Left ventricle myocardium inferior (tissue), 1 donor: ENCODE results near the gene KPTN. TPM values are rescaled to one million over a fixed set of nuclear protein-coding genes. Genes with fewer than 3 reads are reported as not detected.

Experiments used
- DNase-seq: peaks from one replicate; pipeline ENCODE4 v3.0.0-alpha.2; 2020
- H3K27ac ChIP-seq: fragments of 200-600 bp; replicated peaks from 2 replicates; pipeline ENCODE4 v1.8.0; 2021
- H3K27me3 ChIP-seq: fragments of 200-600 bp; 2 replicates; pipeline ENCODE4 v1.8.0; 2021; ENCODE audit warnings: low read depth
- H3K36me3 ChIP-seq: fragments of 200-600 bp; 2 replicates; pipeline ENCODE4 v1.8.0; 2021
- H3K4me1 ChIP-seq: fragments of 200-600 bp; 2 replicates; pipeline ENCODE4 v1.8.0; 2021
- H3K4me3 ChIP-seq: fragments of 200-600 bp; 2 replicates; pipeline ENCODE4 v1.8.0; 2021; ENCODE audit warnings: mild to moderate bottlenecking, moderate library complexity
- H3K9me3 ChIP-seq: fragments of 200-600 bp; replicated peaks from 2 replicates; pipeline ENCODE4 v1.8.0; 2021
- CTCF ChIP-seq: fragments of 200-600 bp; IDR thresholded peaks from 2 replicates; pipeline ENCODE4 v1.8.0; 2021; ENCODE audit warnings: antibody characterized with exemption, mild to moderate bottlenecking, borderline replicate concordance
- intact Hi-C: fragments of 100-400 bp; cut with micrococcal nuclease; formaldehyde crosslinking; loops from one replicate; pipeline ENCODE4 v1.11.0; 2022
- total RNA-seq: library from RNA; stranded (reverse); fragmentation: NEBNext Ultra II Directional; extraction: Animal tissue kit (Norgen Biotek cat#: 25700); gene quantifications from one replicate; pipeline ENCODE4 v1.2.1, GENCODE V29; 2021
- donor health status: DM: no; HTN: yes; CAD: no; lungs with severe emphysema.

The KPTN gene
- total RNA-seq, 1 donor from 2014 or later, result 10.9 TPM

- H3K4me1 ChIP-seq, result peaks cover 34% of the 10 kb centered on the region
- H3K27me3 ChIP-seq, result no peaks in the 10 kb centered on the region
- no peak overlapping the region for H3K4me3 ChIP-seq
- peak; percentile 18 for TF ChIP-seq CTCF
- peak overlapping the region; percentile 80 for H3K27ac ChIP-seq
- intact Hi-C loops, result loop anchor here (10.0 kb wide), 1 partner anchor 73 kb away; no protein-coding TSS in a partner anchor
- H3K9me3 ChIP-seq, result no peaks in the 10 kb centered on the region
- H3K36me3 ChIP-seq, result no peaks in the 10 kb centered on the region
- no peak for DNase-seq
Measured at GRCh38 chr19:47521473-47522180, 37.6 kb upstream of the KPTN start.

- no peaks in the 10 kb centered on the region for H3K9me3 ChIP-seq
- TF ChIP-seq CTCF, result no peak
- peaks cover 38% of the 10 kb centered on the region for H3K4me1 ChIP-seq
- no peak for DNase-seq
- no peak overlapping the region for H3K4me3 ChIP-seq
- H3K27me3 ChIP-seq, result no peaks in the 10 kb centered on the region
- H3K36me3 ChIP-seq, result no peaks in the 10 kb centered on the region
- intact Hi-C loops, result loop anchor here (10.0 kb wide), 1 partner anchor 74 kb away; no protein-coding TSS in a partner anchor
- peak overlapping the region; percentile 80 for H3K27ac ChIP-seq
Measured at GRCh38 chr19:47520839-47521238, 36.8 kb upstream of the KPTN start.

- intact Hi-C loops, result loop anchor here (10.0 kb wide), 1 partner anchor 74 kb away; no protein-coding TSS in a partner anchor
- Histone ChIP-seq H3K27me3 (no peaks in the 10 kb centered on the region), H3K4me1 (peaks cover 42% of the 10 kb centered on the region), H3K27ac (no peak overlapping the region), H3K36me3 (no peaks in the 10 kb centered on the region), H3K4me3 (no peak overlapping the region), H3K9me3 (no peaks in the 10 kb centered on the region)
- TF ChIP-seq CTCF, result no peak
- no peak for DNase-seq
Measured at GRCh38 chr19:47520343-47520806, 36.4 kb upstream of the KPTN start.

GRCh38 chr19:47518854-47519253 is 34.8 kb upstream of the KPTN start:
- intact Hi-C loops, result no loop called here

GRCh38 chr19:47518139-47518538 is 34.1 kb upstream of the KPTN start:
- Histone ChIP-seq H3K4me1 (peaks cover 48% of the 10 kb centered on the region), H3K36me3 (no peaks in the 10 kb centered on the region), H3K4me3 (no peak overlapping the region), H3K27me3 (no peaks in the 10 kb centered on the region), H3K27ac (no peak overlapping the region), H3K9me3 (no peaks in the 10 kb centered on the region)
- no peak for DNase-seq
- no peak for TF ChIP-seq CTCF
- intact Hi-C loops, result no loop called here

More at GRCh38 chr19:47518854-47519253, 34.8 kb upstream of the KPTN start:
- DNase-seq, result no peak
- Histone ChIP-seq H3K27me3 (no peaks in the 10 kb centered on the region), H3K27ac (no peak overlapping the region), H3K36me3 (no peaks in the 10 kb centered on the region), H3K9me3 (no peaks in the 10 kb centered on the region), H3K4me1 (peaks cover 48% of the 10 kb centered on the region), H3K4me3 (no peak overlapping the region)
- TF ChIP-seq CTCF, result no peak
